ENCODE data around the gene RYR1.
"Not testable (repeated sequence)": the region's sequence is repeated elsewhere in the genome, so short reads cannot be mapped to it uniquely, and the experiment has no call there.

Gene RYR1

GRCh38 chr19:38425810-38426466, 7.6 kb upstream of the RYR1 start, which contains the start of gene RASGRP4:
RASGRP4 (minus strand) TSS chr19:38426219; CDS start chr19:38426091, 128 bp downstream.
- no peak for DNase-seq (ENCODE audit: low read depth, low spot score)

GRCh38 chr19:38427035-38427677, 6.3 kb upstream of the RYR1 start:
- DNase-seq (ENCODE audit: low read depth, low spot score) = not testable (repeated sequence)

- DNase-seq (ENCODE audit: low read depth, low spot score) = no peak
Observed at GRCh38 chr19:38429055-38429810, 4.3 kb upstream of the RYR1 start.

- no peak for DNase-seq (ENCODE audit: low read depth, low spot score)
Observed at GRCh38 chr19:38429811-38430156, 3.7 kb upstream of the RYR1 start.

- DNase-seq (ENCODE audit: low read depth, low spot score) = no peak
Observed at GRCh38 chr19:38430931-38431330, 2.6 kb upstream of the RYR1 start.

- no peak for DNase-seq (ENCODE audit: low read depth, low spot score)
Observed at GRCh38 chr19:38434549-38435051, 1.1 kb downstream of the RYR1 start.

- DNase-seq (ENCODE audit: low read depth, low spot score) = no peak
Observed at GRCh38 chr19:38437295-38437694, 3.8 kb downstream of the RYR1 start.

GRCh38 chr19:38437917-38438316, 4.4 kb downstream of the RYR1 start:
- DNase-seq (ENCODE audit: low read depth, low spot score) = no peak

GRCh38 chr19:38440592-38440991, 7.1 kb downstream of the RYR1 start:
- DNase-seq (ENCODE audit: low read depth, low spot score) = no peak

GRCh38 chr19:38441657-38442348, 8.3 kb downstream of the RYR1 start:
- no peak for DNase-seq (ENCODE audit: low read depth, low spot score)

- no peak for DNase-seq (ENCODE audit: low read depth, low spot score)
Observed at GRCh38 chr19:38442736-38443135, 9.2 kb downstream of the RYR1 start.

- no peak for DNase-seq (ENCODE audit: low read depth, low spot score)
Observed at GRCh38 chr19:38443458-38443999, 10.0 kb downstream of the RYR1 start.

GRCh38 chr19:38444026-38444425, 10.5 kb downstream of the RYR1 start:
- no peak for DNase-seq (ENCODE audit: low read depth, low spot score)

- no peak for DNase-seq (ENCODE audit: low read depth, low spot score)
Observed at GRCh38 chr19:38445362-38445761, 11.9 kb downstream of the RYR1 start.

- no peak for DNase-seq (ENCODE audit: low read depth, low spot score)
Observed at GRCh38 chr19:38448225-38448624, 14.7 kb downstream of the RYR1 start.

GRCh38 chr19:38449518-38449917, 16.0 kb downstream of the RYR1 start:
- no peak for DNase-seq (ENCODE audit: low read depth, low spot score)

GRCh38 chr19:38451036-38451435, 17.5 kb downstream of the RYR1 start:
- DNase-seq (ENCODE audit: low read depth, low spot score) = no peak

GRCh38 chr19:38451629-38452028, 18.1 kb downstream of the RYR1 start:
- DNase-seq (ENCODE audit: low read depth, low spot score) = no peak

- DNase-seq (ENCODE audit: low read depth, low spot score) = peak; percentile 69
Observed at GRCh38 chr19:38452430-38453366, 19.2 kb downstream of the RYR1 start.

GRCh38 chr19:38453596-38453995, 20.1 kb downstream of the RYR1 start:
- no peak for DNase-seq (ENCODE audit: low read depth, low spot score)

- no peak for DNase-seq (ENCODE audit: low read depth, low spot score)
Observed at GRCh38 chr19:38455031-38455430, 21.5 kb downstream of the RYR1 start.
